SJCRH30 (cell line): ENCODE measurements around the gene KRTAP10-2. TPM values are rescaled to one million over a fixed set of nuclear protein-coding genes. Genes with fewer than 3 reads are reported as not detected.
"Not testable (repeated sequence)": the region's sequence is repeated elsewhere in the genome, so short reads cannot be mapped to it uniquely, and the experiment has no call there.

Experiments used
- DNase-seq, 2 experiments: peaks; one replicate each; pipeline ENCODE4 v3.0.0-alpha.2; 2015 to 2020
- H3K27ac ChIP-seq: fragments of 250-450 bp; sonication (Bioruptor Pico); 2 replicates; pipeline ENCODE4 v1.5.1; 2020; ENCODE audit warnings: mild to moderate bottlenecking, moderate library complexity
- H3K27me3 ChIP-seq: fragments of 250-450 bp; sonication (Bioruptor Pico); 2 replicates; pipeline ENCODE4 v1.5.1; 2020; ENCODE audit warnings: mild to moderate bottlenecking, moderate library complexity
- H3K36me3 ChIP-seq: fragments of 250-450 bp; sonication (Bioruptor Pico); 2 replicates; pipeline ENCODE4 v1.5.1; 2020; ENCODE audit warnings: mild to moderate bottlenecking, moderate library complexity
- H3K4me1 ChIP-seq: fragments of 250-450 bp; sonication (Bioruptor Pico); 2 replicates; pipeline ENCODE4 v1.5.1; 2020; ENCODE audit warnings: mild to moderate bottlenecking, moderate library complexity
- H3K4me3 ChIP-seq: fragments of 250-450 bp; sonication (Bioruptor Pico); 2 replicates; pipeline ENCODE4 v1.5.1; 2020; ENCODE audit warnings: mild to moderate bottlenecking, moderate library complexity
- H3K9me3 ChIP-seq: fragments of 250-450 bp; sonication (Bioruptor Pico); replicated peaks from 2 replicates; pipeline ENCODE4 v1.5.1; 2020; ENCODE audit warnings: mild to moderate bottlenecking, moderate library complexity
- total RNA-seq: library from RNA; depleted of rRNA; stranded (reverse); fragments of >200 nt; shearing (Covaris generic); gene quantifications from 2 replicates; pipeline ENCODE4 v1.2.3, GENCODE V29; 2014

Gene KRTAP10-2
- total RNA-seq, 1 experiment from 2014 or later, result not detected

DNA sequence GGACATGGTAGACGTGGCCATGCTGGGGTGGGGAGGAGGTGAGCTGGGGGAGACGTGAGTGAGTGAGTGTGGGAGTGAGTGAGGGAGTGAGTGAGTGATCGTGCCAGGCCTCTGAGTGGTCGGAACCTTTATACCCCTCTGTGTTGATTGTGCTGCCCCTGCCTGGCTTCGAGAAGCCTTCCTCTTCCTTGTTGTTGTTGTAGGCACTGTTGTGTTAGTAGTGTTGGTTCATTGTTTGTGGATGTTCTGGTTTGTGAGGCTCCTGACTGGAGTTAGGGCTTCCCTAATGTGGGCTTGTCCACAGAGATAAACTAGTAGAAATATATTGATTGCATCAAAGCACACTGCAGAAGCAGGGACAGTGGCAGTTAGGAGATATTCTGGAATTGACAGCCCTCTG, 7.4 kb upstream of the KRTAP10-2 start, which contains the start of gene KRTAP10-3:
Gene KRTAP10-3 (minus strand): TSS at position 101 of the 400 bp plus-strand sequence. CDS start 80 bp downstream, at position 21.
- Histone ChIP-seq H3K27me3 (0 out of 2 replicates have a peak, but pooled peaks cover 3% of the 10 kb centered on the region), H3K36me3 (no peaks in the 10 kb centered on the region), H3K4me1 (no peaks in the 10 kb centered on the region), H3K27ac (no peak within 1 kb of the TSS), H3K9me3 (no peaks in the 10 kb centered on the region), H3K4me3 (no peak within 1 kb of the TSS)
- DNase-seq, result no peak

DNA sequence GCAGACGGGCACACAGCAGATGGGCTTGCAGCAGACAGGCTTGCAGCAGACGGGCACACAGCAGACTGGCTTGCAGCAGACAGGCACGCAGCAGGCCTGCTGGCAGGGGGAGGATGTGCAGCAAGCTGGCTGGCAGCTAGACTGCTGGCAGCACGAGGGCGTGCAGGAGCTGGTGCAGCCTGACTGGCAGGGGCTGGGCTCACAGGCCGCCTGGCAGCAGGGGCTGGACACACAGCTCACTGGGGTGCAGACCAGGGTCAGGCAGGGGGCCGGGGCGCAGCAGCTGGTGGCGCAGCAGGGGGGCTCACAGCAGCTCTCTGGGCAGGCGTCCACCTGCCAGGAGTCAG, 7.0 kb upstream of the KRTAP10-2 start:
- H3K9me3 ChIP-seq, H3K27ac ChIP-seq, H3K4me3 ChIP-seq, H3K27me3 ChIP-seq, DNase-seq, H3K36me3 ChIP-seq, H3K4me1 ChIP-seq: not testable (repeated sequence)

DNA sequence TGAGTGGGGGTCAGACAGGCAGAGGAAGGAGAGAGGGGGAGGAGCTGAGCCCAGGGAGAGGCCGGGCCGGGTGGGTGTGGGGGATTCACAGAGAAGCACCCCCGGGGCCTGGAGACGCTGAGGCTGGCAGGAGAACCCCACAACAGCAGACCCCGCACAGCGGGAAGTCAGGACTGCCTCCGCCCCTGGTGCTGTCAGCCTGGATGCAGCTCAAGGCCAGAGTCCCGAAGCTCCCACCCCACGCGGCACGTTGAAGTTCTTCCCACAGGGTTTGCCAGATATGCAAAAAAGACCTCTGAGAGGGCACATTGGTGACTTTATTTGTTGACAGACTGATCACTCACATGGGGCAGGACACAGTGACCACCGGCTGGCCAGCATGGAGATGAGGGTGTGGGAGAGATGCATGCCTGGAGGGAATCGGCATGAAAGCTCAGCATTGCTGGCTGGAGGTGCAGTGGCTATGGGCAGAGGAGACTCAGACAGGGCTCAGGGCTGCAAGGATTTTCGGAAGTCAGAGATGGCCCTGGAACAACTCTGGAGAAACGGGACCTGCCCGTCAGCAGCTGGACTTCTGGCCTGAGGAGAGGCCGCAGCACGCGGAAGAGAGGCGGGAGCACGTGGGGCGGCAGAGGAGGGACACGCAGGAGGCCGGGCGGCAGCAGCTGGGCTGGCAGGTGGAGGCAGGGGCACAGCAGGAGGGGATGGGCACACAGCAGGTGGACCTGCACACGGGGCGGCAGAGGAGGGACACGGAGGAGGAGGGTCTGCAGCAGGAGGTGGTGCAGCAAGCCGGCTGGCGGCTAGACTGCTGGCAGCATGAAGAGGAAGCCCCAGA, 6.4 kb upstream of the KRTAP10-2 start:
- DNase-seq, result no peak
- H3K4me1 ChIP-seq, result no peaks in the 10 kb centered on the region
- H3K27ac ChIP-seq, result no peak overlapping the region
- H3K4me3 ChIP-seq, result no peak overlapping the region
- no peaks in the 10 kb centered on the region for H3K9me3 ChIP-seq
- H3K27me3 ChIP-seq, result 0 out of 2 replicates have a peak, but pooled peaks cover 3% of the 10 kb centered on the region
- H3K36me3 ChIP-seq, result no peaks in the 10 kb centered on the region

DNA sequence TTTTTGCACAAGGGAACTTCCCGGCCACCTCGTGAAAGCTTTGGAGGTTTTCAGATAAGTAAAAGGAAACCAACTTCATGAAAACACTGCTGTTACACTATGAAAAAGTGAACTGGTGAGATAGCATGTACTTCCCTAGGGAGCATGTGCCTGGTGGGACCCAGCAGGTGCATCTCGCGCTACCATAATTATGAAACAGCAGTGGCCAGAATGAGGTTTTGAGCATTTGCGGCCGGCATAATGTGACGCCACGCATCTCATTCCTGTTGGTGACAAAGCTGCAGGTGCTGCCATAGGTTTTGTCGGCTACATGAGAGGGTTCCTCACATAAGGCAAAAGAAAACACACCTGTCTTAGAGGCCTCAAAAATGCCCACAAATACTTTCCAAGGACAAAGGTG, 5.6 kb upstream of the KRTAP10-2 start:
- 0 out of 2 replicates have a peak, but pooled peaks cover 3% of the 10 kb centered on the region for H3K27me3 ChIP-seq
- H3K9me3 ChIP-seq, result no peaks in the 10 kb centered on the region
- H3K27ac ChIP-seq, result no peak overlapping the region
- DNase-seq, result no peak
- H3K4me1 ChIP-seq, result no peaks in the 10 kb centered on the region
- no peak overlapping the region for H3K4me3 ChIP-seq
- no peaks in the 10 kb centered on the region for H3K36me3 ChIP-seq

DNA sequence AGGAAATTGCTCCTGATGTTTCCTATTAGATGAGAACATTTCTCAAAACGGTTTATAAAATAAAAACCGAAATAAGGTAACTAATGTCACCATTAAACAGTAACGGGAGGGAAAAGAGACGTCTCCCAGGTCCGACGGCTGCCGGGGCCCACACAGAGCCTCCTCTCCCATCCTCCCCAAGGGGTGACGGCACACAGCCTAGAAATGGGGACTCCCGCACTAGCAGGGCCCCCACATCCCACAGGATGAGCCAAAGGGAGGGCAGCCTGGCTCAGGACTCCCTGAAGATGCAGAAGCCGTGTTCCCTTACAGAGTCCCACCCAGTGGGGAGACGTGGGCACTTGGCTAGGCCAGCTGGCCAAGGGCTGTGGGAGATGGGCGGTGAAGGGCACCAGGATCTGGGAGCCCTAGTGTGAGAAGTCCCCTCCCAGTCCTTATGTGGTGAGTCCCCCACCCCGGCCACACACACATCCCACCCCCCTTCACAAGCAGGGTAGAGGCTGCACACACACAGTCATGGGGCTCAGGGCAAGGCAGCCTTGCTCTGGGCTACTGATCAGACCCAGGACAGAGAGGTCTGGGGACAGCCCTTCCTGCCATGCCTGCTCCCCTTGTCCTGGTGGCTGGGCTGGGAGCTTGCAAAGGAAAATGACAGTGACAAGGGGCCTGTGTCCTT, 4.0 kb upstream of the KRTAP10-2 start:
- Histone ChIP-seq H3K36me3 (no peaks in the 10 kb centered on the region), H3K4me3 (no peak overlapping the region), H3K4me1 (no peaks in the 10 kb centered on the region), H3K27me3 (0 out of 2 replicates have a peak, but pooled peaks cover 3% of the 10 kb centered on the region), H3K9me3 (no peaks in the 10 kb centered on the region), H3K27ac (no peak overlapping the region)
- DNase-seq, result no peak

DNA sequence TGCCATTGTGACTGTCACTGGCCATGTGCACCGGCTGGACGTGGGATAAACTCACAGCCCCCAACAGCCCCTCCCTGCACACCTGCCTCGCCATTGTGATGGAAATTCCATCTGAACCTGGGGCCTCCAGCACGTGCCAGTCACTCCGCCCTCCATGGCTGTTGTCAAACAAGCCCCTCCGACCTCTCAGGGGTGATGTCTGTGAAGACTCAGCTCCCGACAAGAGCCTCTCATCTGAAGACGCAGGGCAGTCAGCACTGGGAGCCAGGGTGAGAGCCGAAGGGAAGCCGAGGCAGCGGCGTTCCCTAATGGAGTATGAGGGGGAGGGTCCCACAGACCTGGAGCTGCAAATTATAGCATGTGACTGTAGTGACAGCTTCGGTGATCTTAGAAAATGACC, 1.4 kb upstream of the KRTAP10-2 start:
- H3K4me3 ChIP-seq, result no peak overlapping the region
- no peak for DNase-seq
- no peaks in the 10 kb centered on the region for H3K36me3 ChIP-seq
- H3K27ac ChIP-seq, result no peak overlapping the region
- H3K9me3 ChIP-seq, result no peaks in the 10 kb centered on the region
- 0 out of 2 replicates have a peak, but pooled peaks cover 3% of the 10 kb centered on the region for H3K27me3 ChIP-seq
- no peaks in the 10 kb centered on the region for H3K4me1 ChIP-seq

DNA sequence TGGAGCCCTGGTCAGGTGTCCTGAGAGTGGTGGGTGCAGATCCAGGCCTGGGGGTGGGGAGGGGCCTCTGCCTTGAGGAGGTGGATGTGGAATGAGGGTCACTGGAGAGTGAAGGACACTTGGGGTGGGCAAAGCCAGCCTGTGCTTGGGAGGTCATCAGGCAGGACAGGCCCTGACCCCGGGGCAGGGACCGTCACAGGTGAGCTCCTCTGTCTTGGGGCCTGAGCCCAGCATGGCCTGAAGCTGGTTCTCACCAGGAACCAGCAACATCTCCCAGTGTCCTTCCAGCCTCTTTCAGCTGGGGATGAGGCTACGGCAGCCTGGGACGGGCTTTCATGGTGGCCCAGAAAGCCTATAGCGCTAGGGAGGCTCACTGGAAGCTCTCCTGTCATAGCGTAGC, 831 bp upstream of the KRTAP10-2 start:
- Histone ChIP-seq H3K27ac (no peak overlapping the region), H3K4me1 (no peaks in the 10 kb centered on the region), H3K36me3 (no peaks in the 10 kb centered on the region), H3K27me3 (0 out of 2 replicates have a peak, but pooled peaks cover 3% of the 10 kb centered on the region), H3K9me3 (no peaks in the 10 kb centered on the region), H3K4me3 (no peak overlapping the region)
- no peak for DNase-seq

DNA sequence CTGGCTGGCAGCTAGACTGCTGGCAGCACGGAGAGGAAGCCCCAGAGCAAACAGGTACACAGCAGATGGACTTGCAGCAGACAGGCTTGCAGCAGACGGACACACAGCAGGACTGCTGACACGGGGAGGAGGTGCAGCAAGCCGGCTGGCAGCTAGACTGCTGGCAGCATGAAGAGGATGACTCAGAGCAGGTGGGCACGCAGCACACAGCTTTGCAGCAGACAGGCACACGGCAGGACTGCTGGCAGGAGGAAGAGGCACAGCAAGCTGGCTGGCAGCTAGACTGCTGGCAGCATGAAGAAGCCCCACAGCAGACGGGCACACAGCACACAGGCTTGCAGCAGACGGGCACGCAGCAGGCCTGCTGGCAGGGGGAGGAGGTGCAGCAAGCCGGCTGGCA, 498 bp downstream of the KRTAP10-2 start:
- no peak overlapping the region for H3K4me3 ChIP-seq
- no peaks in the 10 kb centered on the region for H3K36me3 ChIP-seq
- DNase-seq, result no peak
- H3K27me3 ChIP-seq, result no peaks in the 10 kb centered on the region
- H3K27ac ChIP-seq, result no peak overlapping the region
- H3K4me1 ChIP-seq, result no peaks in the 10 kb centered on the region
- H3K9me3 ChIP-seq, result peaks cover 3% of the 10 kb centered on the region; the same call in 1 of the 2 replicates

DNA sequence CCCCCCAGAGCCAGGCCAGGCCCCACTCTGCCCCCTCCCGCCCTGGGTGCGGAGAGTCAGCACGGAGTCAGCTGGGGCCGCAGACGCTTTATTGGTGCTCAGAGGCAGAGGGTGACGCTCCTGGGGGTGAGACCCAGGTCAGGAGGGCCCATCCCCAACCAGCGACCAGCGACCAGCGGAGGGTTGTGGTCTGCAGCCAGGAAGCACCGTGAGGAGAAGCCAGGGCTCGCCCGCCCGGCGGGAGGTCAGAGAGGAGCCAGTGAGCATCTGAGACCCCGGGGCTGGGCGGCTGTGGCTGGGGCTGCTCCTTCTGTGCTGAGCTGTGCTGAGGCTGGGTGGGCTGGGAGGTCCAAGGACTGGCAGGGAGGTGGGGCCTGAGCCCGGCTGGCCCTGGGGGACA, 1.0 kb downstream of the KRTAP10-2 start:
- not testable (repeated sequence) for H3K4me1 ChIP-seq, H3K27ac ChIP-seq, H3K9me3 ChIP-seq, H3K36me3 ChIP-seq, DNase-seq, H3K27me3 ChIP-seq, H3K4me3 ChIP-seq

DNA sequence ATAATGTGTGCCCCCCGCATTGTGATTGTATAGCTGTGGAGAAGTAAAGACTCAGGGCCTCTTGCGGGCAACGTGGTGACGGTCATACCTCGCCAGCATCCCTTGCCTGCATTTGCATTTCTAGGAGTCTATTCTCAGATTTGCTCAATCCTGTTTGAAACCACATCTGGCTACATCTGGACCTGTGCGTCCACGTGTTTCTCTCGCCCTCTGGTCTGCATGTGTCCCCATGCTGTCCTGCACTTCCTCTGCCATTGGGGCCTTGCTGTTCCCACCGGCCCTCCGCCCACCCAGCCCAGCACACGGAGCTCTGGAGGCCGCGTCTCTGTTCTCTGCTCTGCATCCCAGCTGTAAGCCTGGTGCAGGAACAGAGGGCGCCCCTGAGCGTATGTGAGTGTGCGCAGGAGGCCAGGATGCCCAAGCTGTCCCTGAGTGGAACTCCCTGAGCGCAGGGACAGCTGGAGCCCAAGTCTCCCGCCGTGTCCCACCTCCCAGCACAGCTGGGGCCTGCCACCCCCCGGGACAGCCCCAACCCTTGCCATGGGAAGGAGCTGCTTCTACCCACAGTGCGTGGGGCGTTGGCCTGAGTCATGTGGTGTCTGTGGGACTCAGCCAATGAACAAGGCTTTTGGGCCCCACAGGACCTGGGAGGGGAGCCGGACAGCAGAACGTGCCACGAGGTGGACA, 1.6 kb downstream of the KRTAP10-2 start:
- H3K27me3 ChIP-seq, result no peaks in the 10 kb centered on the region
- H3K27ac ChIP-seq, result no peak overlapping the region
- H3K4me1 ChIP-seq, result no peaks in the 10 kb centered on the region
- peaks cover 3% of the 10 kb centered on the region; the same call in 1 of the 2 replicates for H3K9me3 ChIP-seq
- no peaks in the 10 kb centered on the region for H3K36me3 ChIP-seq
- no peak for DNase-seq
- no peak overlapping the region for H3K4me3 ChIP-seq

DNA sequence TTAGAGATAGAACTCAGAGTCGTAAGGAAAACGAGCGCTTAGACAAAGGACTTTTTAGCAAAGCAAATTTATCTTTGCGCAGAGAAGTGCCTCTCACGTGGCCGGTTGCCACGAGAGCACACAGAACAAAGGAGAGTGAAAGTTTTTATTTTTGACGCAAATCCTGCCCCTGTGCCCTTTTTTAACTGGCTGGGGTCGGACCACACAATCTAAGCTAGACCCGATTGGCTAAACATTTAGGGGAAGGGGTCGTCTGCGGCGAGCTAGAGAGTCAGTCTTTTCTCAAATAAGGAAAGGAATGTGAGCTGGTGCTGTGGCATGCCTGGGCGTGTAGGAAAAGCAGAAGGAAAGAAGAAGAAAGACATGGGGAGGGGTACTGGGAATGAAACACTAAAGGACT, 2.4 kb downstream of the KRTAP10-2 start:
- H3K4me1 ChIP-seq, result no peaks in the 10 kb centered on the region
- no peak overlapping the region for H3K27ac ChIP-seq
- no peak overlapping the region for H3K4me3 ChIP-seq
- H3K36me3 ChIP-seq, result no peaks in the 10 kb centered on the region; the same call in 1 of the 2 replicates
- H3K9me3 ChIP-seq, result peaks cover 3% of the 10 kb centered on the region; the same call in 1 of the 2 replicates
- no peak for DNase-seq
- H3K27me3 ChIP-seq, result no peaks in the 10 kb centered on the region

DNA sequence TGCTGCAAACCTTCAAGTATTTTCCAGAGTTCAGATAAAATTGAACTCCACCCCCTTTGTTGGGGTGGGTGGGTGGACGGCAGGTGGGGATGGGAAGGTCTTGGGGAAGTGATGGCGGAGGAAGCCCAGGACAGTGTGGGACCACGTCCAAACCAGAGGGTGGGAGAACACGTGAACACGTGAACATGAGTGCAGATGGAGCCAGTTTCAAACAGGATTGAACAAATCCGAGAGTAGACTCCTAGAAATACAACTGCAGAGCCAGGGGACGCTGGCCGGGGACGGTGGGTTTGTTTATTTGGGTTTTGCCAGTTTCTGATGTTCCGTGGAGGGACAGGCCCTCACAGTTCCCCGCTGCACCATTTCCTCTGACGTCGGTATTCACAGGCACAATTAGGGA, 2.9 kb downstream of the KRTAP10-2 start:
- no peaks in the 10 kb centered on the region; the same call in 1 of the 2 replicates for H3K36me3 ChIP-seq
- no peak overlapping the region for H3K27ac ChIP-seq
- H3K4me3 ChIP-seq, result no peak overlapping the region
- no peak for DNase-seq
- no peaks in the 10 kb centered on the region for H3K4me1 ChIP-seq
- H3K27me3 ChIP-seq, result no peaks in the 10 kb centered on the region
- H3K9me3 ChIP-seq, result peaks cover 3% of the 10 kb centered on the region; the same call in 1 of the 2 replicates

DNA sequence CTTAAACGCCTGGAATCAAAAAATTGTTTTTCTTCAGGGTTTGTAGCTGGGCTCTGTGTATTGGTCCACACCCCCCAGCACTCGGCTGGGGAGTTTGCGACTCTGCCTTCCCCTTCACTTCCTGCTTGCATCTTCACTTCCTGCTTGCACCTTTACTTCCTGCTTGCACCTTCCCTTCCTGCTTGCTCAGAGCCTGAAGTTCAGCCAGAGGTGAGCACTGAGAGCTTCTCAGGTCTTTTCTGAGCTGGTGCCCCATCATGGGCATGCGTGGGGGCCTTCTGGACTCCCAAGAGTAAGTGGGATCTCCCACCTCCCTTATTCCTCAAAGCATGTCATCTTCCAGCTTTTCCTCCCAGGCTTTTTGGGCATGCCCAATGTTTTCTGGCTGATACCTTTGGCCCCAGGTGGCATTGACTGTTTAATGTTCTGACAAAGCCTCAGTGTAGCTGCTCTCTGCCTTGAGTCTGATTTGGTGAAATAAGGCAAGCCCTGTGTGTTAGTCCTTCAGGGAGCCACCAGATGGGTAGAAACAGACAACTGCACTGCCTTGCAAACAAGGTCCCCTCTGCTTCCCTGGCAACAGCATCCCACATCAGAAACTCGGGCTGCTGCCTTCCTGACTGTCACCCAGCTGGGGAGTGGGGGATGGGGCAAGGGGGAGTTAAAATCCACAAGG, 3.5 kb downstream of the KRTAP10-2 start:
- Histone ChIP-seq H3K27me3 (no peaks in the 10 kb centered on the region), H3K4me1 (no peaks in the 10 kb centered on the region), H3K27ac (no peak overlapping the region), H3K36me3 (no peaks in the 10 kb centered on the region; the same call in 1 of the 2 replicates), H3K4me3 (no peak overlapping the region), H3K9me3 (peaks cover 9% of the 10 kb centered on the region)
- no peak for DNase-seq

DNA sequence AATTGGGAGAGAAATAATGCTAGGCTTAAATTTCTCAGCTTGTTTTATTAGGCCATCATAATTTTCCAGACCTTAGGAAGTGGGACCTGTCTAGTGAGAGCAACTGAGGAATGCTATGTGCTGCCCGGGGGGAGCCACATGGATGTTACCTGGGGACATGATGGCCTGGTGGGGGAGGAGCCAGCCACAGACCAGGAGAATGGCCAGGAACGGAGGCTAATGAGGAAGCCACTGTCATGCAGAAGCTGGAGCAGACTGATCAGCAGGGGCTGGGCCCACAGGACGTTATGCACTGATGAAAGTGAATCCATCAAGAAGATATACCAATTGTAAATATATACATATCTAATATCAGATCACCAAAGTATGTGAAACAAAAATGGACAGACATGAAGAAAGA, 6.7 kb downstream of the KRTAP10-2 start:
- H3K4me3 ChIP-seq, result no peak overlapping the region
- no peaks in the 10 kb centered on the region for H3K27me3 ChIP-seq
- H3K4me1 ChIP-seq, result no peaks in the 10 kb centered on the region
- H3K27ac ChIP-seq, result no peak overlapping the region
- peaks cover 10% of the 10 kb centered on the region for H3K9me3 ChIP-seq
- no peaks in the 10 kb centered on the region; the same call in 1 of the 2 replicates for H3K36me3 ChIP-seq
- DNase-seq, result no peak
